Measurements from ENCODE around the gene PRPH2.

PRPH2 gene, protein sequence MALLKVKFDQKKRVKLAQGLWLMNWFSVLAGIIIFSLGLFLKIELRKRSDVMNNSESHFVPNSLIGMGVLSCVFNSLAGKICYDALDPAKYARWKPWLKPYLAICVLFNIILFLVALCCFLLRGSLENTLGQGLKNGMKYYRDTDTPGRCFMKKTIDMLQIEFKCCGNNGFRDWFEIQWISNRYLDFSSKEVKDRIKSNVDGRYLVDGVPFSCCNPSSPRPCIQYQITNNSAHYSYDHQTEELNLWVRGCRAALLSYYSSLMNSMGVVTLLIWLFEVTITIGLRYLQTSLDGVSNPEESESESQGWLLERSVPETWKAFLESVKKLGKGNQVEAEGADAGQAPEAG

DNA sequence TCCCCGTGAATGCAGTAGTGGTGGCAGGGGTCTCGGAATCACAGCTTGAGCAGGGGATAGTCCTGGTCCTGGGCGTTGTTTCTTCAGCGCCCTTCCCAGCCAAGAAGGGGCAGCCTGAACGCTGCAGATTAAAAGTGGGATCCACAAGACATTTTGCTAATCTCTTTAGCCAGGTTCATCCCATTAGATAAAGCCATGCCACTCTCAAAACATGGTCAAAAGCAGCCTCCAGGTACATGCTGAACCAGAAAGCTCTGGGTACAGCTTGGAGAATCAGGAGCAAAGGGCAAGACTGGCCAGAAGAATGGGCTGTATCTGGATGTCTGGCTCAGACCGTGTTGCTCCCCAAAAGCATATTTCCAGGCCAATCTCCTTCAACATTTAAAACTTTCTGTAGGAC, at the start of gene PRPH2:
TSS of gene PRPH2 (minus strand) at position 101 of the 400 bp plus-strand sequence. CDS start 263 bp downstream, outside the sequence.
- no peak for DNase-seq

DNA sequence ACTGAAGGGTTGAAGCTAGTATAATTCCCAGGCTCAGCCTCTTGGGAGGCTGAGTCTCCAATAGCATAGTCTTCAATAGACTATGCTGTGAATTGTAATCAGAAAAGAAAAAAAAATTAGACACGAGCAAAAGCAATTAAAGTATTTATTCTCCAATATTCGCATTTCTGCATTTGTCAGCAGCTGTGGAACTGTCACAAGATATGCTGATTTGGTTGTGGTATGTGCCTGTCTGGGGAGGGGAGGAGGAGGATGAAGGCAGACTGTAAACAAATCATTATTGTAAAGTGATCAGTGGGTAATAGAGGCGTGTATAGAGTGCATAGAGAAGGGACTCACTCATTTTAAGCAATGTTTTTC, 49.3 kb upstream of the PRPH2 start:
- no peak for DNase-seq

DNA sequence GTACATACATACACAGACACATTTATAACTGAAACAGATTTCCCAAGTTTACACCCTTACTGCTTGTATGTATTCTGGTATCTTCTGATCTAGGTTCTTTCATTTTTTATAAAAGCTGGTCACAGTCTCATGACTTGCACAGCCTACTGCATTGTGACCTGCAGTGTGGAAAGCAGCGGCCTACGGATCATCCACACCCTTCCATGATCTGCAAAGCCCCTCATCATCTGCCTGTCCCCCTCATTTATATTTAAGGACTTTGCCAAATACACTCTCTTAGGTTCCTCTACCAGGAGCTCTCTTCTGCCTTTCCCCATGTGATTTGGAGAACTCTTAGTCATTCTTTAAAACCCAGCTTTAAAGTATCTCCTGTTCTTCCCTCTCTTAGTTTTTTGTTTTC, 47.4 kb upstream of the PRPH2 start:
- no peak for DNase-seq

DNA sequence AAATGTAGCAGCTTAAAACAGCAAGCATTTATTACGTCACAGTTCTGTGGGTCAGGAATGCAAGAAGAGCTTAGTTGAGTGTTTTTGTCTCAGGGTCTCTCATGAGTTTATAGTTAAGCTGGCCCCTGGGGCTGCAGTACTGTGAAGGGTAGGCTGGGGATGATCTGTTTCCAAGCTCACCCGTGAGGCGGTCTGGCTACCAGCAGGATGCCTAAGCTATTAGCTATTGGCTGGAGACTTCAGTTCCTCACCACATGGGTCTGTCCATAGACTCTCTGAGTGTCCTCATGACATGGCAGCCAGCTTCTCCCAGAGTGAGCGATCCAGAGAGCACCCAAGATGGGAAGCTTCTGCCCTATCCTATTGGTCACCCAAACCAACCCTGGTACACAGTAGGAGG, 46.7 kb upstream of the PRPH2 start:
- no peak for DNase-seq

DNA sequence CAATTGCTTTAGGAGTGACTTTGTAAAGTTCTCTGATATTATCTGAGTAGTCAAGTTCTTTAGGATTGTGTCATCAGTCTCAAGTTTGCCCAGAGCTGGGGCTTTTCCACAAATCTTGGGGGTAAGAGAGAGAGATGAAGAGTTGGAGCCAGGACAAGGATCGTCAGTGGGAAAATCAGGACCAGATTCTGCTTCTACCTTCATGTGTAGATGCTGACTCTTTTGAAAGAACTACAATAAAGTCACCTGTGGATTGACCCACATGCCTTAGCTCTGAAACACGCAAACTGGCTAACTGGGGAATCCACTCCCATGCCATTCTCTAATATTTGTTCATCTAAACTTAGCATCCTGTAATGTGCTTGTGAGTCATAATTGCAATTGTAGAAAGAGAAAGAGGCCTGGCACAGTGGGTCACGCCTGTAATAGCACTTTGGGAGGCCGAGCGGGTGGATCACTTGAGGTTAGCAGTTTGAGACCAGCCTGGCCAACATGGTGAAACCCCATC, 43.8 kb upstream of the PRPH2 start:
- no peak for DNase-seq

DNA sequence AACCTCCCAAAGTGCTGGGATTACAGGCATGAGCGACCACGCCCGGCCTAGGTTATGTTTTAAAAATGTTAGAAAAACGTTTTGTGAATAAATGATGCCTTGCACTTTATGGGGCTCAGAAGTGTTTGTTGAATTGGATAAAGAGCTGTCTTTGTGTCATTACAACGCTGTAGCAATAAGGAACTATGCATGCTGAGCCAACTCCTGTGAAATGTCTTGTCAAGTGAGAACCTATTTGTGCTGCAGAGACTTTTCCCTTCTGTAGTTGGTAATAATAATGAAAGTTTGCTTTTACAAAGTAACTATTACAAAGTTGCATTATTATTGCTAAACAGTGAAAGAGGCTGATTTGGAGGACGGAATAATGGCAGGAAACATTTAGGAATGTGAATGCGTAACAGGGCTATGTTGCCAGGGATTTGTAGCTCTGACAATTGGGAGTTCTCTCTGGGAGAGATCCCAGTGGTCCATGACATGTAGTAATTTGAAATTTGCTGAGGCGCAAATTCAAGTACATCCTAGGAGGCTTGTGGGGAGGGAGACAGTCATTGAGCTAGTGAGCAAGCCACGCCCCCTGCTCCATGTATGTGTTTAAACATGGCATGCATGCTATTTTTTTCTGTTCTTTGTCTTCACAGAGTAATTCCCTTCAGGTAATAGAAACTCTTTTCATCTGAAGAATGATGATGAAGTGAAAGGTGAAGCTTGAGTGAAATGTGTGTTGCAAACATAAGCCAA, 42.7 kb upstream of the PRPH2 start:
- no peak for DNase-seq

DNA sequence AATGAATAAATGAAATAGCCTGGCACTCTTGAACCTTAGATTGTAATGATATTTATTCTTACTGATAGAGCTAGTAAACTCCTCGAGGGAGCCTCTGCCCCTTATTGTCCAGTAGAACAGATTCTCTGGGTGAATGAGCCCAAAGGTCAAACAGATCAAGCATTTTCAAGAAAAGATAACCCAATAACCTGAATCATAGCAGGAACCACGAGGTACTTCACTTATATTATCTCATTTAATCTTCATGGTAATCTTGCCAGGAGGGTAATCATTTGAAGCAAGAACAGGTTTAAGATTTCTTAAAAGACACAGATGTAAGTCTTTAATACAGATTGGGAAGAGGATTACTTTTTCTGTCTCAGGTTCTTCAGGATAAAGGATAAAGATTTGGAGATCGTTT, 40.6 kb upstream of the PRPH2 start:
- DNase-seq: no peak

DNA sequence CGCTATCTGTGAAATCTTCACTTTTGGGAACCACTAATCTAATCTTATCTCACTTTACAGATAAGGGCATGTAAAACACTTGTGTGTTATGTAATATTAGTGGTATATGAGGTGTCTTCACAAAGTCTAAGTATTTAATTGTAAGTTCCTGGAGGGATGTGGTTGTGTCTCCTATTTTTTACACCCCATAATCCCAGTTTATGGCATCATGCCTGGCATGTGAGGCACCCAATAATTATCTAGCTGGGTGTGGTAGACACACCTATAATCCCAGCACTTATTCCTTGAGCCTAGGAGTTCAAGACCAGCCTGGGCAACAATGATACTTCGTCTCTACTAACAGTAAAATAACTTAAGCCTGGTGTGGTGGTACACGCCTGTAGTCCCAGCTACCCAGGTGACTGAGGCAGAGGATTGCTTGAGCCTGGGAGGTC, 40.0 kb upstream of the PRPH2 start:
- no peak for DNase-seq

DNA sequence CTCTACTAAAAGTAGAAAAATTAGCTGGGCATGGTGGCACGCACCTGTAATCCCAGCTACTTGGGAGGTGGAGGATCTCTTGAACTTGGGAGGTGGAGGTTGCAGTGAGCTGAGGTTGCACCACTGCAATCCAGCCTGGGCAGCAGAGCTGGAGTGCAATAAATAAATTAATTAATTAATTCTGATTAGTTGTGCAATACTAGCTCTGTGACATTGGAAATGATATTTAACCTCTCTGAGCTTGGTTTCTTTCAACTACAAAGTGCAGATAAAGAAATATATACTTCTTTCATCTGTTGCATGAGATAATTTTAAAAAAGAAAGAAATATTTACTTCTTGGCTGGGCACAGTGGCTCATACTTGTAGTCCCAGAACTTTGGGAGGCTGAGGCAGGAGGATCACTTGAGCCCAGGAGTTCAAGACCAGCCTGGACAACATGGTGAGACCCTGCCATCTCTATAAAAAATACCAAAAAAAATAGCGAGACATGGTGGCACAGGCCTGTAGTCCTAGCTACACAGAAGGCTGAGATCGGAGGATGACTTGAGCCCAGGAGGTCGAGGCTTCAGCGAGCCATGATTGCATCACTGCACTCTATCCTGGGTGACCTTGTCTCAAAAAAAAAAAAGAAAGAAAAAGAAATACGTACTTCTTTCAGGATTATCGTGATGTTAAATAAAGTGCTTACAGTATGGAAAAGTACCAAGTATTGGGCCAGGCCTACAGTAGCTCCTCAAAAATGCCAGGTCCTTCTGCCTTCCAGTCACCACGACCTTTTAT, 39.1 kb upstream of the PRPH2 start:
- DNase-seq: no peak

DNA sequence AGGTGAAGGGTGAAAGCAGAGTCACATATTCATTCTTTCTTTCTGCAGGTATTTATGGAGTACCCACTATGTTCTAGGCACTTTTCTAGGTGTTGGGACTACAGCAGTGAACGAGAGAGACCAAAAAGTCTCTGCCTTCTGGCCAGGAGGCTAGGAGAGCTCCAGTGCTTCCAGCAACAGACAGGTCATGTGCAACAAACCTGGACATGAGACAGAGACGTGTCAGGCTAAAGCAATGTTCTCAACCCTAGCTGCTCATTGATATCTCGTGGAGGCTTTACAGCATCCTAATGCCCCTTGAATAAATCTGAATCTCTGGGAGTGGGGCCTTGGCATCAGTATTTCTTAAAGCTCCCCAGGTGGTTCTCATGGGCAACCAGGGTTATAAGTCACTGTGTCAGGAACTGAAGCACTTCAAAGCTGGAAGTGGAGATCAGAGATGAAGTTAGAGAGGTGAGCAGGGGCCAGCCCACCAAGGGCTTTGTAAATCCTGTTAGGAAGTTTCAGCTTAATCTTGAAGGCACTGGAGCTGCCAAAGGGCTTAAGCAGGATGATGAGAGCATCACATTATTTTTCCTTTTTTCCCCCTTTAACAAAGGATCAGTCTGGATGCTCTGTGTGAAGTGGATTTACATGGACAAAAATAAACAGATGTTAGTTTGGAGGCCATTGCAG, 36.5 kb upstream of the PRPH2 start:
- DNase-seq: no peak

DNA sequence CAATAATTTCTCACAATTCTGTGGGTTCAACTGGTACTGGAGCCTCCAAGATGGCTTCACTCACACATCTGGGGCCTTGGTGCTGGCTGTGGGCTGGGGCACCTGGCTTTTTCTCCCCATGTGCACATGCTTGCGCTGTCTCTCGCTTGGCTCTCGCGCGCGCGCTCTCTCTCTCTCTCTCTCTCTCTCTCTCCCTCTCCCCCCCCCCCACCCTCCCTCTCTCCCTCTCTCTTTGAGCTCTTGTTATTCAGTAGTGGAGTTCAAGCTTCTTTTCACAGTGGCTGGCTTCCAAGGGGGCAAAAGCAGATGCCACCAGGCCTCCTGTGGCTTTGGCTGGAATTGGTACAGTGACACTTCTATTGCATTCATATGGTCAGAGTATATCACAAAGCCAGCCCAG, 34.3 kb upstream of the PRPH2 start:
- no peak for DNase-seq

DNA sequence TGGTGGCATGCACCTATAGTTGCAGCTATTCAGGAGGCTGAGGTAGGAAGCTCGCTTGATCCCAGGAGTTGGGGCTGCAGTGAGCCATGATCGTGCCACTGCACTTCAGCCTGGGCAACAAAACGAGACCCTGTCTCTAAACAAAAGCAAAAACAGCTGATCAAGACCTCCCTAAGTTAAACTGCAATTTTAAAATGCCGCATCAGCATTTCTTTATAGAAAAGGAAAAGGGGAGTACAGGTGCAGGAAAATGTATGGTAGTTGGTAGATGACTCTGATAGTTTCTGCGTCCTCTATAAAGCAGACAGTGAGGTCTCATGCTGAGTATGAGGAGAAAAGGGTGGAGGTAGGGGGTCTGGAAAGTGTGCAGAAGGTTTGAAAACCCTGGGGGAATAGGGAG, 32.4 kb upstream of the PRPH2 start:
- no peak for DNase-seq

DNA sequence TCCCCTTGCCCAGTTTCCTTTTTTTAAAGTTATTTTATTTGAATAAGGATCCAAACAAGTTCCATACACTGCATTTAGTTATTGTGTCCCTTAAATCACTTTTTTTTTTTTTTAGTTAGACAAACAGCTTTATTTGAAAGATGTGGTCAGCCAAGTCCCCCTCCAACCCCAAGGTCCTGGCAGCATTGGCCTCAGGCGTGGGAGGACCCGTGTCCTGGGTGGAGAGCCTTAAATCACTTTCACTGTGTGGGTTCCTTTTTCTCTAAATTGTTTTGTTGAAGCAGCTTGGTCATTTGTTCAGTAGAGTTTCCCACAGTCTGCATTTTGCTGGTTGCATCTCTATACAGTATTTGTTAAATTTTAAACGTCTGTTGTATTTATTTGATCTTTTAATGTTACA, 28.7 kb upstream of the PRPH2 start:
- no peak for DNase-seq

DNA sequence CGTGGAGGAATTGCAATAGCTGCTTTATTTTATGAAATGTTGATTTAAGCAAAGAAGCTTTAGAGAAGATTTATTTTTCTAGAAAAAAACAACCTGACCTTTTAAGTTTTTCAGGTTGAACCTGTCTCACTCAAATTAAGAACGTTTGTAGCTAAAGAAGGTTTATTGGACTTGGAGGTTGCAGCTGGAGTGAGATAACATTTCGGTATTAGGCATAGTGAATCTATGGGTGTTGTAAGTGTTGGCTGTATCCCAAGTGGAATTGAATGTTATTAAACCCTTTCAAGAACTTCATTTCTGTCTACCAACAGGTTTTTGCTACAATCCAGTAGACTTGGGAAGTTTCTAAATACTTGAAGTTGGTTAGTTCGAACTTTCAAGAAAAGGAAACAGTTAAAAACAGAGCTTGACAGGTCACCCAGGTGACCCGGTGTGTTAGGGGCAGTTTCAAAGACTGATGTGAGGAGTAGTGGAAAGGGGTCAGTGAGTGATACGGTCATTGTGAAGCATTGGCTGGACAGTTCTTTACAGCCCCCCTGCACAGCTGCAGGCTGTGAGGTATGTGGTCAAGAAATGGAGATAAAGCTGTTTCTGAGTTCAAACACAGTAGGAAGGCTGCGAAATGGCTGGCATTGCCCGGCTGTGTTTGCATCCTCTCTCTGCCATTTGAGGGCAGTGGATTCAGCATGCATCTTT, 26.0 kb upstream of the PRPH2 start:
- DNase-seq: no peak

DNA sequence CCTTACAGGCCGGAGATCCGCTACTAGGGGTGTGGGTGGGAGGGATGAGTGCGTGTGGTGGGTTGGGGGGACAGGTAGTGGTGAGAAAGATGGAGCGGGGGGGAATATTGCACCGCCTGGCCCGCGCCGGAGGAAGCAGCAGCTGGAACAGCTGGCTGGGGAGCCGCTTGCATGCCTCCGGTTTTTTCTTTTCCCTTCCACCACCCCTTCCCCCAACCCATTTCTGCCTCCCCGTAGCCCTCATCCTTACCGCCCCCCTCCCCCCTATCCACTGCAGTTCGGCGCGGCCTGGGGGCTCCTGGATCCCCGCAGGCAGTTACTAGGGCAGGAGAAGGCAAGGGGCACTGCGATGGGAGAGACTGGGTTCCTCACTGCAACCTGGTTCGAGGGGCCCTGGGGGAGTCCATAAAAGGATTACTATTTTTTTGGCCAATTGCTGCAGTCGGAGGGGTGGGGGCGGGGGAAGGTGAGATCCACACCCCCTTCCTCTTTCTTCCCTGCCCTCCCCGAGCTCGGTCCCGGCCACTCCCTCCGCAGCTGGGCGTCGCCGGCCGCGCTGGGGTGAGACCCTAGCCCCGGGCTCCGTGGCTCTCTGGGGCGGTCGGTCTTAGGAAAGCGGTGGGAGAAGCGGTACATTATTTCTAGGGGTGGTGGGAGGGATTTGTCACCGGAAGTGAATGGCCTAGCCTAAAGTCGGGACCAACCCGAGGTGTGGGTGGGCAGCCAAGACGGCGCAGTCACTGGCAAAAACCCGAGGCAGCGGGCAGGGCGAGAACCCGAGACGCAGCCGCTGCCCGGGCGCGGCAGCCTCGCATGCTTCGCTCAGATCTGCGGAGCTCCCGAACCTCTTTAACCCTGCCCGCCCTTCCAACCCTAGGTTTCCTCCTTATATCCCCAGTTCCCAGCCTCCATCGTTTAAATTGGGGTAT, 24.3 kb upstream of the PRPH2 start:
- DNase-seq: peak; percentile 91

DNA sequence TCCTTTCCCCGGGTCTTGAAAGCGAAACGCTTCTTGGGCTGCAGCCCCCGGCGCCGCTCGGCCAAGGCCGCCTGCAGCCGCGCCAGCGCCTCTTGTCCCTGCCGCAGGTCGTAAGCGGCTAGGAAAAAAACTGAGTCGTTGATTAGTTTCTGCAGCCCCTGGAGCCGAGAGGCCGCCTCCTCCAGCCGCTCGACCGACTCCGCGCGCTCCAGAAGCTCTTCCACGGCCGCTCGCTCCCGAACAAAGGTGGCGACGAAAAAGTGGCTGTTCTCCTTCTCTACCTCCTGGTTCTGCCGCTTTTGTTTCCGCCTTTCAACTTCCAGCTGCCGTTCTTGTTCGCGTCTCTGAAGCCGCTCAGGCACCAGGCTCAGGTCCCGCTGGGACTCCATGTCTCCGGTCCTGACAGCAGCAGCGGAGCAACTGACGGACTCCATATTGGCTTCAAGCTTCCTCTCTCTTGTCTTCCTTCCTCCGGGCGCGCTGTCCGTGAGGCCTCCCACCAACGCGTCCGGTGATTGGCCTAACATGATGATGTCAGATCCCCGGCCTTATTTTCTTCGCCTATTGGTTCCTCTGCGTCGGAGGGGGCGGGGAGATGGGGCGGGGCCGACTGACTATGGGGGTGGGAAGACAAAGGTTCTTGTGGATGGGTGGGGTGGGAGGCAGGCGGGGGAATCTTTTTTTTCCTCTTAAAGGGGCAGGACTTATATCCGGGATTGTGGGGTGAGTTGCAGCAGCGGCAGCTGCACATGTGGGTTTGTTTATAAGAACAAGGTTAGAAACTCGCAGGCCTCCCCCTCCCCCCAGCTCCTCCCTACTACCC, 23.5 kb upstream of the PRPH2 start, which contains the start of gene TBCC:
TSS of gene TBCC (minus strand) at position 464 of the 823 bp plus-strand sequence. CDS start at position 434, 30 bp downstream.
- peak; percentile 97 for DNase-seq

DNA sequence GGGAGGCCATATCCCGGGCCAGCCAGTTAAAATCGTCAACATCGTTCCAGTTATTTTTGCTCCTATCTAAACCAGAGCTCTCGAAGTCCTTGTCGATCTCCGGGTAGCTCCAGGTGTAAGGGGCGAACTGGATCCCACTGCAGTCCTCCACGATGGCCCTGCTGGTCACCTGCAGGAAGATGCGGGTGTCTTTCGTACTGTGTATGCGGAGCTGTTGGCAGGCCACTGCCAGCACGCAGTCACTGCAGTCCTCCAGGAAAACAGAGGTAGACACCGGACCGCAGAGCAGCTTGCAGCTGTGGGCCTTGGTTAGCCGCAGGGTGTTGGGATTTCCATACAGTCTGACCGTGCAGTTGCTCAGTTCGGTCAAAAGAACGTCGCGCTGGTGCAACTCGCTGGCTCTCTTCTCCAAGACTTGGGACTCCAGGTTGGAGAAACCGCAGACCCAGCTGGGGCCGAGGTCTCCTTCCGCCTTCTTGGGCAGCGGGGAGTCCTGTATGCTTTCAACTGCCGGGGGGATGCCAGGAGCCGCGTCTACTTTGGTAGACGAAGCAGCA, 22.8 kb upstream of the PRPH2 start:
- DNase-seq: peak; percentile 6

DNA sequence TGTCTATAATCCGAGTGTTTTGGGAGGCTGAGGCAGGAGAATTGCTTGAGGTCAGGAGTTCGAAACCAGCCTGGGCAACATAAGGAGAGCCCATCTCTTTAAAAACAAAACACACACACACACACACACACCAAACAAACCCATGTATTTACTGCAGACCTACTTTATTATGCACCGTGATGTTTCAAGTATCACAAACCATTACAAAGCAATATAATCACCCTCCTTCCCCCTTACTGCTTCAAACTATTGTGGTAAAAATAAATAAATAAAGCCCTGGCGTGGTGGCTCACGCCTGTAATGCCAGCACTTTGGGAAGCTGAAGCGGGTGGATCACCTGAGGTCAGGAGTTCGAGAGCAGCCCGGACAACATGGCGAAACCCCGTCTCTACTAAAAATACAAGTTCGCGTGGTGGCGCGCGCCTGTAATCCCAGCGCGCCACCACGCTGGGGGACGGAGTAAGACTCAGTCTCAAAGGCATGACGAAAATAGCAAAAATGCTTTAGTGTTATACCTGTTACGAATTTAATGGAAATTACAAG, 22.0 kb upstream of the PRPH2 start:
- no peak for DNase-seq

DNA sequence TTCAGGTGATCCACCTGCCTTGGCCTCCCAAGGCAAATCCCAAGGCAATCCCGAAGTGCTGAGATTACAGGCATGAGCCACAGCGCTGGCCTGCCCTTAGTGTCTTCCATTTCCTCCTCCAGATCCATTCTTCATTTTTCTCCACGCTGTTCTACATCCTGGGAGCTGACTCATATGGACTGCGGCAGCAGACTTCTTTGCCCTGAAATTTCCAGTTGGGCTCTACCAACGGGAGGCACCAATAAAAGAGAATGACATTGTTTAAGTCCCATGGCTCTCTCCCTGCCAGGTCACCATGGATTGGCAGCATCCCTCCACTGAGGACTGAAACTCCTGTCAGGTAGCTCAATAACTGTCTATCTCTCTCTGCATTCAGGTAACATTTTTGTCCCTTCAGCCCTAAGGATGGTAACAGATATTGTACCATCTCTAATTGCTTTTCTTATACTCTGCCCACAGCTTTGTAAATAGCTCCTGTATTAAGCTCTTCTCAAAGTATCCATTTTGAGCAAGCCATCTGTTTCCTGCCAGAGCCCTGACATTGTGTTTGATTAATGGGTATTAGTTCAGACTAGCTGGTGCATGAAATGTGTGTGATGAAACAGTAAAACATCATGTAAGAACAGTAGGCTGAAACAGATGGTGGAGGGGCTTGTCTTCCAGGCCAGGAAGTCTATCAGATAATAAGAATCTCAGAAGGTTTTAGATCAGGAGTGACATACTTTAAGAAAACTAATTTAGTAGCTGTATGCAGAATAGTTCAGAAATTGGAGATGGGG, 19.9 kb upstream of the PRPH2 start:
- DNase-seq: peak; percentile 16
